ENCODE results near the gene CNR1. TPM values are rescaled to one million over a fixed set of nuclear protein-coding genes. Genes with fewer than 3 reads are reported as not detected.

The CNR1 gene
- total RNA-seq, 1 donor from 2014 or later = not detected

Other genes starting within 250 kb of the CNR1 start
- gene SPACA1, start 118.5 kb downstream of the CNR1 start, total RNA-seq = not detected in 2 replicates